GM12891 (cell line): ENCODE data around the gene GTF3C5.

Experiments used
- POLR2A ChIP-seq: IDR thresholded peaks from 2 replicates; pipeline ENCODE4 v1.6.1; 2011; ENCODE audit warnings: low read depth, low read length, control low read depth
- POLR2AphosphoS5 ChIP-seq: IDR thresholded peaks from 2 replicates; pipeline ENCODE4 v1.6.1; 2011; ENCODE audit warnings: low read depth, low read length, control low read depth

DNA sequence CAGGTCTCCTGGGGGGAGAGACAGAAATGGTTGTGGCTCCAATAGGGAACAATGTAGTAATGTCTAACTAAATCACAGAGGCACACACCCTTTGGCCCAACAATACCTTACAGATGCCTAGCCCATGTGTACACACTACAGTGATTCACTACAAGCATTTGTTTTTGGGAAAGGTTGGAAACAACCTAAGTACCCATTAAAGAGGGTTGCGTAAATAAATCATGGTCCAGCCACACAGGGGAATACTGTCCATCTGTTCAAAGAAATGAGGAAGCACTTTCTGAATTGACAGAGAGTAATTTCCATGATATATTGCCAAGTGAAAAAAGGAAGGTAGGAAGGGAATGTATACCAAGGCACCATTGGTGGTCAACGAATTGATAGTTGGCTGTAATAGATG, 22.0 kb upstream of the GTF3C5 start:
- TF ChIP-seq POLR2A = no peak
- TF ChIP-seq POLR2AphosphoS5 = no peak
